ENCODE results near the gene CYREN.

CYREN gene

DNA sequence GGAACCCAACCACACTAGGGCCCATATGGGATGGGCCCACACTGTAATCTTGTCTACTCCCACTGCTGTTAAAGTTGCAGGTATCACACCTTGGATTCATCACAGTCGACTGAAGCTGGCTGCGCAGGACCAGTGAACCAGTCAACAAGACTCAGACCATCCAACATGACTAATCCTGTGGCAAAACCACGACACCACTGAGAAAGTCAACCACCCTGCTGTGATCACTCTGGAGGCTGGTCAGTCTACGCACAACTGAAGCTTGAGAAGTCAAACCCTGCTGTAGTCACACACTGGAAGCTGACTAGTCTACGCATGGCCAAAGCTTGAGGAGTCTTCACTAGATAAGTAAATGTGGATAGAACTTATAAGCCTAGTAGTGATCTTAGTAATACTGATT, 9.6 kb upstream of the CYREN start:
- no peaks in the 10 kb centered on the region for H3K27me3 ChIP-seq (ENCODE audit: insufficient read depth, low read depth)
- no peak overlapping the region for H3K9ac ChIP-seq
- H3K79me2 ChIP-seq (ENCODE audit: insufficient read depth, low read depth): no peaks in the 10 kb centered on the region
- H3K4me3 ChIP-seq (IDR thresholded peaks at IDR 0.05; ENCODE audit: insufficient read depth, low read depth, low read length): no peak overlapping the region
- no peak overlapping the region for H3K27ac ChIP-seq
- H4K20me1 ChIP-seq (ENCODE audit: insufficient read depth): no peaks in the 10 kb centered on the region
- no peak overlapping the region for H2AFZ ChIP-seq (ENCODE audit: low read depth)
- peaks cover 4% of the 10 kb centered on the region for H3K4me1 ChIP-seq (ENCODE audit: low read depth, poor library complexity, severe bottlenecking)
- H3K36me3 ChIP-seq (ENCODE audit: insufficient read depth): no peaks in the 10 kb centered on the region
- TF ChIP-seq, protein P1, sequence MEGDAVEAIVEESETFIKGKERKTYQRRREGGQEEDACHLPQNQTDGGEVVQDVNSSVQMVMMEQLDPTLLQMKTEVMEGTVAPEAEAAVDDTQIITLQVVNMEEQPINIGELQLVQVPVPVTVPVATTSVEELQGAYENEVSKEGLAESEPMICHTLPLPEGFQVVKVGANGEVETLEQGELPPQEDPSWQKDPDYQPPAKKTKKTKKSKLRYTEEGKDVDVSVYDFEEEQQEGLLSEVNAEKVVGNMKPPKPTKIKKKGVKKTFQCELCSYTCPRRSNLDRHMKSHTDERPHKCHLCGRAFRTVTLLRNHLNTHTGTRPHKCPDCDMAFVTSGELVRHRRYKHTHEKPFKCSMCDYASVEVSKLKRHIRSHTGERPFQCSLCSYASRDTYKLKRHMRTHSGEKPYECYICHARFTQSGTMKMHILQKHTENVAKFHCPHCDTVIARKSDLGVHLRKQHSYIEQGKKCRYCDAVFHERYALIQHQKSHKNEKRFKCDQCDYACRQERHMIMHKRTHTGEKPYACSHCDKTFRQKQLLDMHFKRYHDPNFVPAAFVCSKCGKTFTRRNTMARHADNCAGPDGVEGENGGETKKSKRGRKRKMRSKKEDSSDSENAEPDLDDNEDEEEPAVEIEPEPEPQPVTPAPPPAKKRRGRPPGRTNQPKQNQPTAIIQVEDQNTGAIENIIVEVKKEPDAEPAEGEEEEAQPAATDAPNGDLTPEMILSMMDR (conservative IDR thresholded peaks at IDR 0.05; ENCODE audit: low read depth, low read length): no peak
- H3K4me2 ChIP-seq: no peak overlapping the region

DNA sequence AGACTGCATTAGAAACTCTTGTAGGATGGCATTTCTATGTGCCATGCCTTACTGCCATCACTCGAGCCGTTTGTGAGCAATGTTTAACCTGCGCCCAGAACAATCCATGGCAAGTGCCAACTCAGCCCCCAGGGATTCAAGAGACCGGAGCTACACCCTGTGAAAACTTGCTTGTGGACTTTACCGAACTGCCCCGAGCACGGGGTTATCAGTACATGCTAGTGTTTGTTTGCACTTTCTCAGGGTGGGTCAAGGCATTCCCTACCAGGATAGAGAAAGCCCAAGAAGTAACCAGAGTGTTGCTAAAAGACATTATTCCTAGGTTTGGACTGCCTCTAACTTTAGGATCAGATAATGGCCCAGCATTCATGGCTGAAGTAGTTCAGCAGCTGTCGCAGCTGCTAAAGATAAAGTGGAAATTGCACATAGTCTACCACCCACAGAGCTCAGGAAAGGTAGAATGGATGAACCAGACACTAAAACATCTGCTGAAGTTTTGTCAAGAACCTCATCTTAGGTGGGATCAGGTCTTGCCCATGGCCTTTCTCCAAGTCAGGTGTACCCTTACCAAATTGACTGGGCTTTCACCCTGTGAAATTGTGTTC, 8.9 kb upstream of the CYREN start:
- Histone ChIP-seq H3K36me3 (ENCODE audit: insufficient read depth) (no peaks in the 10 kb centered on the region), H3K4me1 (ENCODE audit: low read depth, poor library complexity, severe bottlenecking) (no peaks in the 10 kb centered on the region)

DNA sequence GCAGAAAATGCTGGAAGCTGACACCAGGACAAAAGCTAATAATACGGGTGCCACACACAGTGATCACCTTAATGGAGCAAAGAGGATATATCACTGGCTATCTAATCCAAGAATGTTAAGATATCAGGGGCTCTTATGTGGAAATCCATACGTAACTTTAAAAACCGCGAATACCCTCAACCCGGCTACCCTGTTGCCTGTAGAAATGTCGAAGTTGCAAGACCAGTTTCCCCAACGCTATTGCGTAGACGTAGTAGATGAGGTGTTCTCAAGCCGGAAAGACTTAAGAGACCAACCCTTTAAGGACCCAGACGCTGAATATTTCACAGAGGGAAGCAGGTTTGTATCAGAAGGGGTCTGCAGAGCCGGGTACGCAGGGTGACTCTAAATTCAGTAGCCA, 7.9 kb upstream of the CYREN start:
- Histone ChIP-seq H3K36me3 (ENCODE audit: insufficient read depth) (no peaks in the 10 kb centered on the region), H3K27ac (no peak overlapping the region)

More for the DNA sequence above, 8.9 kb upstream of the CYREN start:
- Histone ChIP-seq H3K27me3 (ENCODE audit: insufficient read depth, low read depth) (no peaks in the 10 kb centered on the region), H4K20me1 (ENCODE audit: insufficient read depth) (no peaks in the 10 kb centered on the region), H3K9ac (no peak overlapping the region), H3K79me2 (ENCODE audit: insufficient read depth, low read depth) (no peaks in the 10 kb centered on the region), H3K27ac (no peak overlapping the region), H3K4me3 (IDR thresholded peaks at IDR 0.05; ENCODE audit: insufficient read depth, low read depth, low read length) (no peak overlapping the region), H2AFZ (ENCODE audit: low read depth) (no peak overlapping the region), H3K4me2 (no peak overlapping the region)
- TF ChIP-seq, protein P1 (conservative IDR thresholded peaks at IDR 0.05; ENCODE audit: low read depth, low read length): no peak

DNA sequence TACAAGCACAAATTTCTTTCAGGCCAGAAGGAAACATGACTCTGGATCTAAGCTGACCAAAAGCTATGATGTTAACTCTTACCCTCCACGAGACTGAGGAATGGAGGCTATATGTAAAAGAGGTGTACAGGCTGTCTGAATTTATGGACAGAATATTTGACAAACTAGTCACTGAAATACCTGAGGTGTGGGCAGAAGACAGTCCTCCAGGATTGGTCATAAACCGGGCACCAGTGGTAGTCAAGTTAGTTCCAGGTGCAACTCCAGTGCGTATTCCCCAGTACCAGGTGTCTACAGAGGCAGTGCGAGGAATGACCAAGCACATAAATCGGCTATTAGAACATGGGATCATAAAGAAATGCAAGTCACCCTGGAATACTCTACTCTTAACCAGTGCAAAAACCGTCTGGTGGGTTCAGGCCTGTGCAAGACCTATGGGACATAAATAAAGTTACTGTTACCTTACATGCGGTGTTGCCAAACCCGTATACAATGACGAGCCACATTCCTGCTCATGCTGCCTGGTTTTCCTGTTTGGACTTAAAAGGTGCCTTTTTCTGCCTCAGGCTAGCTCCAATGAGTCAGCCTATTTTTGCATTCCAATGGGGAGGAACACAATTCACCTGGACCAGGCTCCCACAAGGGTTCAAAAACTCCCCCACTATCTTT, 6.7 kb upstream of the CYREN start:
- H3K4me3 ChIP-seq (IDR thresholded peaks at IDR 0.05; ENCODE audit: insufficient read depth, low read depth, low read length): no peak overlapping the region
- no peak overlapping the region for H3K9ac ChIP-seq
- no peaks in the 10 kb centered on the region for H3K4me1 ChIP-seq (ENCODE audit: low read depth, poor library complexity, severe bottlenecking)
- no peaks in the 10 kb centered on the region for H3K36me3 ChIP-seq (ENCODE audit: insufficient read depth)
- H4K20me1 ChIP-seq (ENCODE audit: insufficient read depth): no peaks in the 10 kb centered on the region
- H3K79me2 ChIP-seq (ENCODE audit: insufficient read depth, low read depth): no peaks in the 10 kb centered on the region
- H3K4me2 ChIP-seq: no peak overlapping the region
- H2AFZ ChIP-seq (ENCODE audit: low read depth): no peak overlapping the region
- TF ChIP-seq, protein P1 (conservative IDR thresholded peaks at IDR 0.05; ENCODE audit: low read depth, low read length): no peak
- no peaks in the 10 kb centered on the region for H3K27me3 ChIP-seq (ENCODE audit: insufficient read depth, low read depth)
- H3K27ac ChIP-seq: no peak overlapping the region

More for the DNA sequence above, 7.9 kb upstream of the CYREN start:
- H3K9ac ChIP-seq: no peak overlapping the region
- H3K4me1 ChIP-seq (ENCODE audit: low read depth, poor library complexity, severe bottlenecking): no peaks in the 10 kb centered on the region
- TF ChIP-seq, protein P1 (conservative IDR thresholded peaks at IDR 0.05; ENCODE audit: low read depth, low read length): no peak
- no peaks in the 10 kb centered on the region for H4K20me1 ChIP-seq (ENCODE audit: insufficient read depth)
- no peak overlapping the region for H2AFZ ChIP-seq (ENCODE audit: low read depth)
- H3K27me3 ChIP-seq (ENCODE audit: insufficient read depth, low read depth): no peaks in the 10 kb centered on the region
- H3K4me2 ChIP-seq: no peak overlapping the region
- no peaks in the 10 kb centered on the region for H3K79me2 ChIP-seq (ENCODE audit: insufficient read depth, low read depth)
- H3K4me3 ChIP-seq (IDR thresholded peaks at IDR 0.05; ENCODE audit: insufficient read depth, low read depth, low read length): no peak overlapping the region

All from KMS-11 (cell line).